NCI-H1105 (cell line): ENCODE measurements around the gene RAPSN.

Experiments used
- DNase-seq: peaks from one replicate; lab custom pipeline; 2025; lab: John Stamatoyannopoulos, UW

RAPSN gene

DNA sequence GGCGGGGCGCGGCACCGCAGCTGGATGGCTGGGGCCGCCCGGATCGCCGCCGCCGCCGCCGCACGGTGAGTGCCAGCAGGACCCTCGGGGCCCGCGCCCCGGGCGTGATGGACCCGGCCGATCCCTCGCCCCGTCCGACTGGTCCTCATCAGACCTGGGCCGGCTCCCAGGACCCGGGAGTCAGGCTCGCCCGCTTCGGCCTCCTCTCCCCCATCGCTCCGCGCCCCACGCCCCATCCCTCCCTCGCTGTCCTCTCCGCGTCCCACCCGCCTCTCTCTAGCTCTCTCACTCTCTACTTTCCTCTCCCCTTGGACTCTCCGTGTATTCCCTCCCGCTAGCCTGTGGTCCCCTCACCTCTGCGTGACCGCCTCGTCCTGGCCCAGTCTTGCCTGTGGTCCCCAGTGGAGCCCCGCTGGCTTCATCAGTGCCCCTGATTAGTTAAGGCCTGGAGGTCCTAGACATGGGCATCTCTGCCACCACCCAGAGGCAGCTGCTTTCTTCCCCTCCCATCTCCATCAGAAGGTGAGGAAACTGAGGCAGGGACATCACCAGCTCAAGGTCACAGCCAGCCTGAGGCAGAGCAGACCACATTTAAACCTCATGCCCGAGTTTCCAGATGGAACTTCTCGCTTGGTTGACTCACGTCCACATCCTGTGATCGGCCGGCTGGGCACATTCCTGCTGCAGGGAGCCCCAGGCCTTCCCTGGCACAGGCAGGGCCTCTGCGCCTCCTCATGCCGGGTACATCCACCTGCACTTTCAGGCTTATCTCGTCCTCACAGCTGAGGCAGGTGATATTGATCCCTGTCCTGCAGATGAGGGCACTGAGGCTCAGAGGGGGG, 40.1 kb downstream of the RAPSN start:
- no peak for DNase-seq

DNA sequence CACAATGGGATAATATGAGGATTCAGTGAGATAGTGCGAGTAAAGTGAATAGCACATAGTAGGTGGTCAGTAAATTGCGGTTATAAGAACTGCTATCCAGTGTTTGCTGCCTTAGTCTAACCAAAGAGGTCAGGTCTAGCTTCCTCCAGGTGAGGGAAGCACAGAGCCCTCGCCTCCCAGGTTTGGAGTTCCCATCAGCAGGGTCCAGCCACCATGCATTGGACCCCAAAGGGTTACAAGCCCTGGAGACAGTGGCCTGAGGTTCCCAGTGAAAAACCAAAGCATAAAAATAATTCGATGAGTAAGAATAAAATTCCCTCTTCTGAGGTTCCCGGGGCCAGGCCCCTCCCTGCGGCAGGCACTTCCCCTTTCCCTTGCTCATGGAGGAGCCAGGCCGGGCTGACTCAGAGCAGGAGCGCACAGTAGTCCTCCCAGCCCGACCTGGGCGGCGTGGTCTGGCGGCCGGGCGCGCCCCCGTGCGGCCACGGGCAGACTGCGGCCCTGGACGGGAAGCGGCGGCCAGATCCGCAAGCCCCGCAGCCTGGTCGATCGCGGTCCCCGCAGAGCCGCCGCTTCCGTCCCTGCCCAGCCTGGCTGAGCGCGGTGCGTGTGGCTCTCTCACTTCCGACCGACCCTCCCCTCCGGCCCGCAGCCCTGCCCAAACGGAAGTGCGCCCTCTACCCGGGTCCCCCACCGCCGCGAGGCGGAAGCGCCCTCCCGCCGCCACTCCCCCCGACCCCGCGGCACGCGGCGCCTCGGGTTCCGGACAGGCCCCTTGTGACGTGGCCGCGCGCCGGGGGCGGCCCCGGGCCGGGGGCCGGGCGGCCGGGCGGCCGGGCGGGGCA, 41.0 kb downstream of the RAPSN start, which contains the start of gene SLC39A13:
TSS of gene SLC39A13 (plus strand) at position 845 of the 845 bp plus-strand sequence. CDS start 1,505 bp downstream, outside the sequence.
- peak; percentile 91 for DNase-seq

DNA sequence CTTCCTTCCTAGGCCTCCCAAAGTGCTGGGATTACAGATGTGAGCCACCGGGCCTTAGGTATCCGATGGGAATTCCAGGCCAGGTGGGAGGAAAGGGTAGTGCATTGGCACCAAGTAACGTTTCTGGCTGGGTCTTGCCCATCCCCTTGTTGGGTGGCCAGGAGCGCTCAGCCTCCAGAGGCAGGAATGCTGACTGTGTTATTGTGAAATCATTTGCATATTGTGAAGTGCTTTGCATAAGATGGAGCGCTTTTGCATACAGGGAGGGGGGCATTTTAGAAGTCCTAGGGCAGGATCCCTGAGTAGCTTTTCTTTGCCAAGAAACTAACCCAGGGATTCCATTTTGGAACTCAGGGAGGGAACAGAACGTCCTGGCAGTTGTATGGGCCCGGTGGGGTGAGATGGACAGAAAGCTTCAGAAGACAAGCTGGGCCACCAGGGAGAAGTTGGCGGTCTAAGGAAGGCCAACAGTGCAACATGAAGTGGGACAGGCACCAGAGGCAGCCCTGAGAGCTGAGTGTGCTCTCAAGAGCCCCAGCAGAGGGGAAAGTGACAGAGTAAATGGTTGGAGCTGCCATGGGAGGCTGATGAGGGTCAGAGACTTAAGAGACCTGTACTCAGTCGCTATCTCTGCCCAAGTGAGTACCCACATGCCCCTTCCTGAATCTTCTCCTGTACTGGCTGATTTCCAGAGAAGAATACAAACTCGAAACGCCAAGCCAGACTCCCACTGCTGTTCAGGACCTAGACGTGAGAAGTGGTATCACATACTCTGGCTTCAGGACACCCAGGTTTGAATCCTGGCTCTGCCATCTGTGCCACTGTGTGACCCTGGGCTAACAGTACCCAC, 41.8 kb downstream of the RAPSN start:
- DNase-seq = no peak

DNA sequence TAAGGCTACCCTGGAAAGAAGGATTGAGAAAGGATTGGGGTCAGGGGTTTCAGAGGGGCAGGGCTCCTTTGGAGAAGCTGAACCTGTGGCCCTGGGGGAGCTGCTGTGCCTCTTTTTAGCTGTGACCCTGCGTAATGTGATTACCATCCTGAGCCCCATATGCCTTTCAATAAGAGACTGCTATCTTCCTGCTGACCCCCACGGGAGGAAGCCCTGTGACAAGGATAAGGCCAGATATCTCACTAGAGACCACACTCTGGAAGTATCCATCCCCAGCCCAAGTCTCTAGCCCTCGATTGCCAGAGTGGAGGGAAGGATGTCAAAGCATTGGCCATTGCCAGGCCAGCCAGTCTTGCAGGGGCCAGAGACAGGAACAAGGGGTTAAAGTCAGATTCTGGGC, 45.4 kb downstream of the RAPSN start:
- DNase-seq = no peak

DNA sequence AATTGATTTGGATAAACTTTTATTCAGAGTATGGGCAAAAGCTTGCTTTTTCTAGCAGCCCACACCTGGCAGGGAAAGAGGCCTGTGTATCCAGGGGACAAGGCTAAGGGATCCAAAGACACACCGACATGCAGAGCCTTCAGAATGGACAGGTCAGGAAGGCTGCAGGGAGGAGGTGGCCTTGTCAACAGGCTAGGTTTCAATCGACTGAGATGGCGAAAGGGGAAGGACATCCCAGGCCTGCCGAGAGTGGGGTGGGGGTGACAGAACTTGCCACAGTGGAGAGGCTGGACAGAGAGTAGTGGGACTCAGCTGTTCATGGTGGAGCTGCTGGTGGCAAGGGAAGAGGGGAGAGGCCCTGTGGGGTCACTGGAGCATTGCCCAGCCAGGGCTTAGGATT, 45.8 kb downstream of the RAPSN start:
- no peak for DNase-seq

DNA sequence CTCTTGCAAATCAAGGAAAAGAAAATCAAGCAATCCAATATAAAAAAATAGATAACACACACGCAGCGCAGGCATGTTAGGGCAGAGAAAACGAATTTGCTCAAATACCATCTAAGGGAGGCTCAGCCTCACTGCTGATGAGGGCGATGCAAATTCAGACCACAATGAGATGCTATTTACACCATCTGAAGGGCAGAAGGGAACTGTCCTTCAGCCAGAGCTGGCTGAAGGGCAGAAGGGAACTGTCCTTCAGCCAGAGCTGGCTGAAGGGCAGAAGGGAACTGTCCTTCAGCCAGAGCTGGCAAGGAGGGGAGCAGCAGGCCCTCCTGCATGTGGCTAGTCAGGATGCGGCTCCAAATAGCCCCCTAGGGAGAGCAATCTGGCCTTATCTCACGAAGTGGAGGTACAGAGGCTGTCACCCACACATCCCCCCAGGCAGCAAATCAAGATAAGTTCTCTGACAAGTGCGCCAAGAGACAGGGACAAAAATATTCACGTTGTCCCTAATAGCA, 48.1 kb downstream of the RAPSN start:
- DNase-seq = no peak

DNA sequence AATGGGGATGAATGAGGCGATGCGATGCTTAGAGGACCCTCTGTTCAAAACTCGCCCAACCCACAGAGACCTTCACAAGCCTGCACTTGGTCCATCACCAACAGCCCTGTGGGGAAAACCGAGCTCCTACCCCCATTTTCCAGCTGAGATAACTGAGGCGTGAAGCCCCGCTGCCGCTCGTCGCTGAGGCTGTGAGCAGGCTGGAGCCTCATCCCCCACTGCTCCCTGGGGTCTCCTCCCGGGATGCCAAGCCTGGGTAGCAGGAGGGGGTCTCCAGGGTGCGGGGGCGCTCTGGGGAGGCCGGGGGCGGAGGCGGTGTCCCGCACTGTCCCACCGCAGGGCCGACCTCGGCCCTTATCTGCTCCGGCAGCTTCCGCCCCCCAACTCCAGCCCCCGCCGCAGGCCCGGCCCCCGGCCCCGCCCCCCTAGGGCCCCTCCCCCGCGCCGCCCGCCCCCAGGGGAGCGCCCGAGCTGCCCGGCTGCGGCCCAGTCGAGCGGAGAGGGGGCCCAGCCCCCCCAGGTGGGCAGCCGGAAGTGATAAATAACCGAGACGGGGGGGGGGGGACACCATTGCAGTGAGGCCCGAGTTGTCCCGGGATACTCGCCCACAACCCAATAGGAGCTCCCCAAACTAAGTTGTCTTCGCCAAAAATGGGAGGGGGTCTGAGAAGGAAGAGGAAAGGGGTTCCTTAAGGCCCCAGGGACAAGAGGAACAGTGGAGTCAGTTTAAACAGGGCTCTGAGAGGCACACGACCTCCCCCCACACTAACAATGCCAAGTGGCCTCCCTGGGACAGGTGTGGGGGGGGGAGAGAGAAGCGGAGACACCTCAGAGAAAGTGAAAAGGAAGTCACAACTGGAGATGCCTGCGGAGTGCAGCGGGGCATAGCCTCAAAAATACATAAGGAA, 48.8 kb downstream of the RAPSN start:
- DNase-seq = no peak

DNA sequence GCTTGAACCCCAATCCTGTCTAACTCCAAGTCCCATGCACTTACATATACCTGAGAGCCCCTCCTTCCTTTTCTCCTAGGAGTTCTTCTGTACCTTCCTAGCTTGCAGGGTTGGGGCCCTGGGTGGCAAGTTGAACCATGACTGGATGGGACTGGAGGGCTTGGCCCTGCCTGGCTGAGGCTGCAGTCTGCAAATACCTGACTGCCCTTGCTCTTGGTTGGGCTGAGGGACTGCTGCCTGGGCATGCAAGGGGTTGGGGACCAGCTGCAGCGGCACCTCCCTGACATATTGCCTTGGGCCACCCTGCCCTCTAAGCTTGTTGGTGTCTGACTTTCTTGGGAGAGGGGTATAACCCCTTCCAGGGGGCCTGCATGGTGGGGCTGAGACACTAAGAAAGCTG, 50.4 kb downstream of the RAPSN start:
- no peak for DNase-seq

DNA sequence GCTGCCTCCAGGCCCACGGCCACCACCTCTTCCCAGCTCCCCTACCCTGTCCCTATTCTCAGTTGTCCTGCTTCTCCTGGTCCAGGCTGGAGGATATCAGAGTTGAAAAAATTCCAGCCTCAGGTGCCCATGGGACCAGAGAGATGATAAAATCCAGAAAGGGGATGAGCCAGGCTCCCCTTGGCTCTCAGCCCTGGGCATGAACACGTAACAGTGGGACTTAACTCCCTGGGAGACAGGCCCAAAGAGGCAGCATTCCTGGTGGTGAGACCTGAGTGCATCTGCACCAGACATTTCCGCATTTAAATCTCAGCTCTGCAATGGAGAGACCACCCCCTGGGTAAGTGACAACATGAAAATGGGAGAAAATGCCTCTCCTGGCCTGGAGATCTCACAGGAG, 50.9 kb downstream of the RAPSN start:
- no peak for DNase-seq

DNA sequence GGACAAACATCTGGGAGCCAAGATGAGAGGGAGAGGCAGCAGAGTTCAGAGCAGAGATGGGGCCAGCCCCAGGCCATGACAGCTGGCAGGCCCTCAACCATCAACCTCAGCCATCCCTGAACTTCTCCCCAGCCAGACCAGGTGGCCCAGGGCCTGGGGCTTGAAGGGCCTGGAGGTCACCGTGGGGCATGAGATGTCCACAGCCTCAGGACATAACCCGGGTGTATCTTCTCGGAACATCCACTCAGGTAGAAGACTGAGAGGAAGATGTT, 53.0 kb downstream of the RAPSN start:
- DNase-seq = no peak

DNA sequence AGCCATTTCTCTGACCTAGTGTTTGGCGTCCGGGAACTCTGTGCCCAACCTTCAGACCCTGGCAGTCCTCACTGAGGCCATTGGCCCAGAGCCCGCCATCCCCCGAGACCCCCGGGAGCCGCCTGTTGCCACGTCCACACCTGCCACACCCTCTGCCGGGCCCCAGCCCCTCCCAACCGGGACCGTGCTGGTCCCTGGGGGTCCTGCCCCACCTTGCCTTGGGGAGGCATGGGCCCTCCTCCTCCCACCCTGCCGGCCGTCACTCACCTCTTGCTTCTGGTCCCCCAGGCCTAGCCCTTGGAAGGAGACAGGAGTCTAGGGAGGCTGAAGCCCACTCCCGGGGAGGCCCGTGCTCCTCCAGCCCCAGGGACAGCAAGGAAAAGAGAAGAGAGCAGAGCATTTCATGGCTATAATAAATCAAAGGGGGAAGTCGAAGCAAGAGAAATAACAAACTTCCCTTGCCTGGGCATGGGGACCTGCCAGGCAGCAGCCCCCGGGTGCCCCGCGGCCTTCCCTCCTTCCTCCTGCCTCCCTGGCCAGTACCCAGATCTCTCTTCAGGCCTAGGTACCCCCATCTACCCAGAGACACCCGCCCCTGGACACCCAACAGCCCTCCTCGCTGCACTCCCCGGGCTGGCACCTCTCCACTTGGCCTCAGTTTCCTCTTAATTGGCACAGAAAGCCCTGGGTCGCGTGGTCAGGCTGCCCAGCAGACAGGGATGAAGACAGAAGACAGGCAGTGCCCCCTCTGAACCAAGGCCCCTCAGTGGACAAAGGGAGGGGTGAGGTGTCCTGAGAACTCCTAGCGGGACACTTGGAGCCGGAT, 53.5 kb downstream of the RAPSN start:
- no peak for DNase-seq

DNA sequence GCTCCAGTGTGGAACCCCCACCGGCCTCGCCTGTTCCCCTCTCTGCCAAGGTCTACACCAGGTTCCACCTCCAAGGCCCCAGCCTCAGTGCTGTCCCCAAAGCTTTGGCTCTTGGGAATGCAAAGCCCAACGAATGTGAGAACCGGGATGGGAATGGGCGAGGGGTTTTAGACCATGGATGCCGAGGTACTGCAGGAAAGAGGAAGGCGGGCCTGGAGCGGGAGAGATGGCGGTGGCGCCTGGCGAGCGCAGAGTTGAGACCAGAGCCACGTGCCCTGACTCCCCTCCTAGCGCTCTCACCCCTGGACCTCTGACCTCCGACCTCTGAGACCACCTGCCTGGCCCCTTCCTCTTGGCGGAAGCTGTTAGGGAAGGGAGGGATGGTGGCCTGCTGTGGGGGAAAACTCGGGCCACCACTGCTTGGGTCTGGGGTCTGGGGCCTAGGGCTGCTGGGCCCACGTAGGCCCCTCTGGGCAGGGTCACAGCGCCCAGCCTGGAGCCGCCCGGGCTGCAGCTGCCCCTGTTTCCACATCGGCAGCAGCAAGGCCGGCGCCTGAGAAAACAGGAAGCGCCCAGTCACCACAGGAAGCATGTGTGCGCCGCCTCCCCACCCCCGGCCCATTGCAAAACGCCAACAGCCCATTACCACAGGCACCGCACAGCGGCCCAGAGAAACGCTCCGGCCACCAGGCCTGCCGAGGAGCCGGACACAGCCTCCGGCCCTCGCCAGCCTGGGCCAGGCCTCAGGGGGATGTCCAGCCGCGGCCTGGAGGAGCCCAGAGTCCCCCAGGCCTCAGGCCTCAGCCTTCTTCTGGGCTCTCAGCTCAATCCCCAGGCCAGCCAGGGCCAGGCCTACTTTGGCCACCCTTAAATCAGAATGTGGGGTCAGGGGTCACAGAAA, 54.4 kb downstream of the RAPSN start:
- DNase-seq = no peak

DNA sequence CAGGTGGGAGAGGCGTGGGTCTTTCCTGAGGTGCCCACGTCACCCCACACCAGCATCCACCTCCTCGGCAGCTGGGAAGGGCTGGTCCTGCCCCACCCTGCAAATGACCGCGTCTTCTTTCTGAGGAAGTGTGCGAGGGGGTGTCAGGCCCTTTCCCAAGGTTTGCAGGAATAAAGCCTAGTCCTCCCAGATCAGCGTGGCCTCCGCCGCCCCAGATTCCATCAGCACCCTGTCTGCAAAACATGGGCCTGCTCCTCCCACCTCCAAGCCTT, 55.0 kb downstream of the RAPSN start:
- no peak for DNase-seq

DNA sequence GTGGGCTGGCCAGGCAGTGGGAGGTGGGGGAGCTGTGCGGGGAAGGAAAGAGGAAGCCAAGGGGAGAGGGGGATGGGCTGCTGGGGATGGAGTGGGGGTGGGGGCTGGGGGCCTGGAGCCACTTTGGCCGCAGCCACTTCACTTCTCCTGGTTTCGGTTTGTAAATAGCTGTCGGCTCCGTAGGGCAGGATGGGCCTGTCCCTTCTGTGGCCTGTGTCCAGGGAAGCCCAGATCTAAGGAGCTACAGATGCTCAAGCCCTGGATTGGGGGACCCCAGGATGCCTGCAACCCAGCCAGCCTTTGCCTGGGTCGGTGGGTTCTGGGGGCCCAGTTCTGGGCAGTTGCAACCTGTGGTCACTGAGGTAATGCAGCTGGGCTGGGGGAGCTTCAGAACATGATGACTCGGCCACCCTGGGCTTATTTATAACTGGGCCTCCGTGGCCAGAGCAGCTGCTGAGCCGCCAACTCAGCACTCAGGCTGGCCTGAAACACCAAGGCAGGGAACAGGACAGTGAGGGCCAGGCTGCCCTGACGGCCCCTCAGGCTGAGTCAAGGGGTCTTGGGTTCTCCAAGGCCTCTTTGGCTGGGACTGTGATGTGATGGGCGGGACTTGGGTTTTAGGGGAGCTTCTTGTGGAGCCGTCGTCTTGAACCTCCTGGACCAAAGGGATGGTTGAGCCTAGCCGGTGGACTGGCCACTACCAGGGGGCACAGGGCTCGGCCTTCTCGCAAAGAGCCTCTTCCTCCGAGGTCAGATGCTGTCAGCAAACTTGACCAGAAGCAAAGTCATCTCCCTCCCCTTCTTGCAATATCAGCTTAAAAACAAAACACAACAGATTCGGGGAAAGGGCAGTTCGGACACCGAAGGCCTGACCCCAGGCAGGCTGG, 55.5 kb downstream of the RAPSN start:
- no peak for DNase-seq

DNA sequence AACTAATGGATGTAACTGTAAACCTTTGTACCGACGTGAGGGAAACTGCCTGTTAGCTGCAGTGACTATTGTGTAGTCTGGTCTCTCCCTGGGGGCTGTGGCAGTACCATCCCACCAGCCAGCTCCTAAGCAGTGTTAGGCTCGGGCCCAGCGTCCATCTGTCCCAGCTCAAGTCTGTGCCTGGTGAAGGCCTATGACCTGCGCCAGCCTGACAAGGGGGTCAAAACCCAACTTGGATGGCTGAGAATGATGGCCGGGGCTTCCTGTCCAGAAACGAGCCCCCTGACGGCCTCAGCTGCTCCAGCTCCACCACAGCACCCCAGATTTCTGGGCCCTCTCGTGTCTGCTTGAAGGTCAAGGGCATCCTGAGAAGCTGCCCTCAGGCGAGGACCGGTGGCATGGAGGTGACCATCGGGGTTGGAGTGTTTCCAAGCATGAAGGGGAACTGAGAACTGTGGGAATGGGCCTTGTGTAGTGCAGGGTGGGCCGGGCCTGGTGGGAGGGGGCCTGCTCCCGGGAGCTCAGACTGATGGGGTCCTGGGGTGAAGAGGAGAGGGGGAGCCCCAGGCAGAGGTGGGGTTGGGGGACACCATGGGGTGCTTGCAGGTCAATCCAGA, 56.3 kb downstream of the RAPSN start:
- DNase-seq = no peak

DNA sequence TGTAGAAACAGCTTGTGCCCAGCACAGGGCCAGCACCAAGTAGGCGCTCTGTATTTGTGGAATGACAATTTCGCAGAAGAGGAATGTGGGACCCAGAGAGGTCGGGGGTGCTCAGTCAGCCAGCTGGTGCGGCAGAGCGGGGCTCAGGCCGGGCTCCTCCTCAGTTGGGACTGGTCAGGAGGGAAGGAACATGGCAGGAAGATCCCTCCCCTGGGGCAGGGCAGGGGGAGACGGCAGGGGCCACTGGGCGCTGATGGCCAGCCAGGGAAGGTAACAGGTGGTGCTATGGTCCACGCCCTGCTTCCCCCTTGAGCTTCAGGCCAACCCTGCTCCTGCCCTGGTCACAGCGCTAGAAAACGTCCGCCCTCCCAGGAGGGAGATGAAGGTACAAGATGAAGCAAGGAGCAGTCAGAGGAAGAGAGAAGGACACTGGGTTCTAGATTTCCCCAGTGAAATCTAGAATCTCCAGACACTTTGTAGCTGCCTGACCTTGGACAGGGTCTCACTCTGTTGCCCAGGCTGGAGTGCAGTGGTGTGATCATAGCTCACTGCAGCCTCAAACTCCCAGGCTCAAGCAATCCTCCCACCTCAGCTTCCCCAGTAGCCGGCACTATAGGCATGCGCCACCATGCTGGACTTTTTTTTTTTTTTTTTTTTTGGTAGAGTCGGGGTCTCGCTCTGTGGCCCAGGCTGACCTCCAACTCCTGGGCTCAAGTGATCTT, 57.1 kb downstream of the RAPSN start:
- no peak for DNase-seq

DNA sequence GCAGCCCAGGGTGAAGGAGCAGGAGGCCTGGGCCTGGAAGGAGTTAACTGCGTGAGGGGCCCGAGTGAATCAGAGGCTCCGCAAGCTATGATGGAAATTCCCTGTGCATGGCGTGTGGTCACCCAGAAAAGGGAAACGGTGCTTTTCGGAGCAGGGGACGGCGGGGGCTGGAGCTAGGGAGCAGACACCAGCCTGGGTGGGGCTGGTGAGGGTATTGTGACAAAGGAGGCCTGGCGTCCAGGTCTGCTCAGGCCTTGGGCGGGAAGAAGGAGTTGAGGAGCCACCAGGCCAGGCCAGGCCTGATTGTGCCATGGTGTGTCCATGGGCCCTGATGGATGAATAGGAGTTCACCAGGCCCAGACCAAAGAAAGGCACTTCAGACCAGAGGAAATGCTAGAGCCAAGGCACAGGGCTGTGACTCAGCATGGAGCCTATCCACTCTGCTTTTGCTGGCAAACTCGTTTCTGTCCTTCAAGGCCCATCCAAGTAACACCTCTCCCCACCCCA, 57.8 kb downstream of the RAPSN start:
- no peak for DNase-seq
